HEK293T (cell line): ENCODE results near the gene EPGN.

ENCODE experiments used
- BHLHE40 ChIP-seq: fragments of 450-650 bp; IDR thresholded peaks from 2 replicates; pipeline ENCODE4 v1.6.1; 2016; ENCODE audit warnings: mild to moderate bottlenecking, moderate library complexity, borderline replicate concordance
- ELF4 ChIP-seq: fragments of 450-650 bp; IDR thresholded peaks from 2 replicates; pipeline ENCODE4 v1.6.1; 2017; ENCODE audit warnings: antibody characterized with exemption
- SUZ12 ChIP-seq: fragments of 450-650 bp; IDR thresholded peaks from 2 replicates; pipeline ENCODE4 v1.6.1; 2016; ENCODE audit warnings: mild to moderate bottlenecking

DNA sequence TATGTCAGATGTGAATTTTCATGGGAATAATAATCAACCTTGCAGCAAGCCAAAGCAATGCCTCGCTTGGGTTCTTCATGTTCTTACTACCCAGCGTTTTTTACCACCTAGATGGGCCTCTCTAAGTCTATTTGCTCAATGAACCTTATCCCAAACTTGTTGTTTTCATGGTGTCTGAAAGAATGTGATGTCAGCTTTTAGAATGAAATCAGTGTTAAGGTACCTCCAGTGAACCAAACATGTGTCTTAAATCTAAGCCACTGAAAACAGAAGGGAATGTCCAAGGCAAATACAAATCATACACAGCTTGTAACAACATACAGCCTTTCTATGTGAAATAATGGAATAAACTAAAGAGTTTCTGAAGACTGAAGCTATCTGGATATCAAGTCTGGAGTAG lies 6.7 kb downstream of the EPGN start:
- TF ChIP-seq BHLHE40, result no peak
- TF ChIP-seq ELF4, result no peak
- TF ChIP-seq SUZ12, result no peak
